Right lobe of liver (tissue), 4 donors: ENCODE measurements around the gene RBBP7.

Experiments
- CTCF ChIP-seq, 4 donors: fragments of 200-600 bp in 3 of 4; fragments of 450-650 bp in 1 of 4; IDR thresholded peaks; one replicate each; pipeline versions ENCODE4 v1.5.1 to v1.8.0; 2016 to 2022; ENCODE audit warnings: antibody characterized with exemption in 4 of 4, mild to moderate bottlenecking in 2 of 4
- POLR2A ChIP-seq: fragments of 450-650 bp; IDR thresholded peaks from one replicate; pipeline ENCODE4 v1.6.1; 2017; ENCODE audit warnings: antibody characterized with exemption, mild to moderate bottlenecking
- donor health status: DM: no; HTN: no; CAD: no.
- donor health status: DM: no; HTN: no; CAD: no.
- donor health status: DM: no; HTN: yes; CAD: no.

DNA sequence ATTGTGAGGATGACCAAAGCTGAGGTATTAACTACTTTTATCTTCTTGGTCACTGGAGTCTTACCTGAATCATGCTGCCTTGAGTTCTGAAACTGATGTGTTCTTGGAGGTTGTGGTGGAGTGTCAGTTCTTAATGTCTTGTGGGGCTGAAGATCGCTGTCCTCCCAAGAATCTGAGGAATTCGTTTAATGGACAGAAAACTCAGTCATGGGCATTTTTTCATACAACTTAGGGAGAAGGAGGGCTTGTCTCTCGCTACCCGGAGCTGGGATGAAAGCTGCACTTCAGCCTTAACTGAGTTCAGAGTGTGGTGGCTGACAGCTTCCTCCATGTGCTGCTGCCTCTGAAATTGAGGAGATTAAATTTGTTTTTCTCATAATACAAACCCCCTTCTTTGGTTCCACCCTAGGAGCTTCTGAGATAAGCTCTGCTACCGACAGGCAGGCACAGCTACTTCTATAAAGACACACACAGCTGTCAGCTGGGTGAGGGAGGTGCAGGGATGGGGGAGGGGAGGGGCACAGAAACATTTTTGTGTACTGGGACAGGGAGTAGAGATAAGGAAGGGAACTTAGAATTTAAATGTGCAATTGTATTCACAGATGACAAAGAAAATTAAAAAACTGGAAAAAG is 30.8 kb downstream of the RBBP7 start:
- TF ChIP-seq POLR2A, result no peak
- no peak for TF ChIP-seq CTCF (IDR thresholded peaks at IDR 0.05)
